HG03103 (cell line): ENCODE measurements around the gene POLR2H.

Source experiments
- ATAC-seq: cut with Tn5 transposase; IDR thresholded peaks from one replicate; pipeline ENCODE4 v1.9.1; 2021; ENCODE audit warnings: low read depth; ENCODE audit not compliant: unreplicated experiment

POLR2H gene

GRCh38 chr3:184361532-184361931 lies at the start of gene POLR2H, which contains the start of gene CLCN2:
Gene POLR2H, plus strand, starts transcription at chr3:184361710. Its CDS starts 1,783 bp downstream, at chr3:184363493.
Gene CLCN2, minus strand, starts transcription at chr3:184361605. Its CDS starts 126 bp downstream, at chr3:184361479.
- ATAC-seq, result no peak

GRCh38 chr3:184314363-184314699 lies 47.2 kb upstream of the POLR2H start, which contains the start of gene EIF4G1:
Gene EIF4G1, plus strand, starts transcription at chr3:184314606. Its CDS starts 1,191 bp downstream, at chr3:184315797.
- peak; percentile 79 for ATAC-seq

- peak; percentile 41 for ATAC-seq
Measured at GRCh38 chr3:184314700-184315542, 46.6 kb upstream of the POLR2H start.

- no peak for ATAC-seq
Measured at GRCh38 chr3:184315543-184315867, 46.0 kb upstream of the POLR2H start.

GRCh38 chr3:184315871-184316661 lies 45.4 kb upstream of the POLR2H start:
- ATAC-seq, result no peak

- ATAC-seq, result no peak
Measured at GRCh38 chr3:184316792-184317191, 44.7 kb upstream of the POLR2H start.

- no peak for ATAC-seq
Measured at GRCh38 chr3:184317201-184317600, 44.3 kb upstream of the POLR2H start.

GRCh38 chr3:184320104-184320445 lies 41.4 kb upstream of the POLR2H start:
- ATAC-seq, result no peak

GRCh38 chr3:184321666-184322065 lies 39.8 kb upstream of the POLR2H start:
- ATAC-seq, result no peak

GRCh38 chr3:184322731-184323487 lies 38.6 kb upstream of the POLR2H start:
- no peak for ATAC-seq

- no peak for ATAC-seq
Measured at GRCh38 chr3:184323696-184324095, 37.8 kb upstream of the POLR2H start.

GRCh38 chr3:184325269-184325668 lies 36.2 kb upstream of the POLR2H start:
- no peak for ATAC-seq

- no peak for ATAC-seq
Measured at GRCh38 chr3:184325715-184326369, 35.7 kb upstream of the POLR2H start.

GRCh38 chr3:184327171-184327570 lies 34.3 kb upstream of the POLR2H start:
- ATAC-seq, result no peak

- ATAC-seq, result no peak
Measured at GRCh38 chr3:184328516-184328915, 33.0 kb upstream of the POLR2H start.

- no peak for ATAC-seq
Measured at GRCh38 chr3:184332370-184333090, 29.0 kb upstream of the POLR2H start.

GRCh38 chr3:184333190-184333589 lies 28.3 kb upstream of the POLR2H start:
- no peak for ATAC-seq

- no peak for ATAC-seq
Measured at GRCh38 chr3:184333700-184334099, 27.8 kb upstream of the POLR2H start.

- ATAC-seq, result no peak
Measured at GRCh38 chr3:184334470-184335158, 26.9 kb upstream of the POLR2H start.
